NCI-H1048 (cell line): Measurements from ENCODE around the gene TIGIT.
"Not testable (repeated sequence)": the region's sequence is repeated elsewhere in the genome, so short reads cannot be mapped to it uniquely, and the experiment has no call there.

Experiments used
- DNase-seq: peaks from one replicate; lab custom pipeline; 2025; lab: John Stamatoyannopoulos, UW

The TIGIT gene

GRCh38 chr3:114293838-114294535 is at the start of gene TIGIT:
TSS of gene TIGIT (plus strand) at chr3:114294028. CDS start at chr3:114294062, 34 bp downstream.
- no peak for DNase-seq

GRCh38 chr3:114252954-114253353 is 40.9 kb upstream of the TIGIT start:
- no peak for DNase-seq

- no peak for DNase-seq
These were observed 40.3 kb upstream of the TIGIT start for GRCh38 chr3:114253505-114253904.

GRCh38 chr3:114259566-114259965 is 34.3 kb upstream of the TIGIT start:
- DNase-seq, result no peak

GRCh38 chr3:114260152-114260551 is 33.7 kb upstream of the TIGIT start:
- no peak for DNase-seq

GRCh38 chr3:114270019-114270418 is 23.8 kb upstream of the TIGIT start:
- DNase-seq, result no peak

- DNase-seq, result no peak
These were observed 21.6 kb upstream of the TIGIT start for GRCh38 chr3:114272271-114272670.

GRCh38 chr3:114274929-114275328 is 18.9 kb upstream of the TIGIT start:
- no peak for DNase-seq

DNA sequence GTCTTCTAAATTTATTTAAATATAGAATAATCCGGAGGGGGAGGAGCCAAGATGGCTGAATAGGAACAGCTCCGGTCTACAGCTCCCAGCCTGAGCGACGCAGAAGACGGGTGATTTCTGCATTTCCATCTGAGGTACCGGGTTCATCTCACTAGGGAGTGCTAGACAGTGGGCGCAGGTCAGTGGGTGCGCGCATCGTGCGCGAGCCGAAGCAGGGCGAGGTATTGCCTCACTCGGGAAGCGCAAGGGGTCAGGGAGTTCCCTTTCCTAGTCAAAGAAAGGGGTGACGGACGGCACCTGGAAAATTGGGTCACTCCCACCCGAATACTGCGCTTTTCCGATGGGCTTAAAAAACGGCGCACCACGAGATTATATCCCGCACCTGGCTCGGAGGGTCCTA is 17.0 kb upstream of the TIGIT start:
- not testable (repeated sequence) for DNase-seq

GRCh38 chr3:114284644-114285043 is 9.2 kb upstream of the TIGIT start:
- no peak for DNase-seq

GRCh38 chr3:114285648-114286230 is 8.1 kb upstream of the TIGIT start:
- no peak for DNase-seq

GRCh38 chr3:114286266-114286665 is 7.6 kb upstream of the TIGIT start:
- DNase-seq, result no peak

DNA sequence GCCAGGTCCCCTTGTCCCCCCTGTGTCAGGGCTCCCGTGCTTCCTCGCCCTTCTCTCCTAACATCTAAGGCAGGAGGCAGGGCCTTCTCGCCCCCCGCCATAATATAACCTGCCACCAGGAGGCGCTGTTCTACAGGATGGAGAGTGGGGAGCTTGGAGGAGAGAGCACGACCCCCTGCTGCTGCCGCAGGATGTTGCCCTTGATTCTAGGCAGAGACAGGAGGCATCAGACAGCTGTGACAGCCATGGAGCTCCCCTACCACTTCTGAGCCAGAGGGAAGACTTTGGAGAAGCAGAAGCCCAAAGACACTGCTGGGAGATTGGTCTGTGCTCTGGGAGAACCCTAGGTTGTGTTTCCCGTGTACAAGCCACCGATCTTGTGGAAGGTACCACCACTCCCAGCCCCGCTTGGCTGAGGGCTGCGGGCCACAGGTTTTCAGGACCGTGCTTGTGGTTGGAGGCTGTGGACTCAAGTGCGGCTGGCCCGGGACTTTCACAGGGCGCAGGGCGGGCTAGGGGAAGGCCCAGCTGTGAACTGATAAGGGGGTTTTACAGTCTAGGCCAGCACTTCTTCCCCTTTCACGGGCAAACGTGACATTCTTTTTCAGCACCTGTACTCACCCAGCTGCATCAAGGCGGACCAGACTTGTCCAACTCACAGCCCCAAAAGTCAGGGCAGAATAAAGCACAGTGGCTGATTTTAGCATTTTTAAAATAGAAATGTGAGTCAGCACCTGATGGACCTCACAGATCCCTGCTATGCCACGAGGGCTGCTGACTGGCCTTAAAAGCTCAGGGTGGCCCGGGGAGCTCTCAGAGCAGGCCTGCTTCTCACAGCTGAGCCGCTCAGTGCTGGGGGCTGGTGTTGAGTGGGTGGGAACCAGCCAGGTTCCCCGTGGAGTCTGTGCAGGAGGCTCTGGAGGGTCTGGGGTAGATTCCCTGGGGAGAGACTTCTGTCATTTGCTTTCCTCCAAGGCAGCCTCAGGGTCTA is 2.6 kb upstream of the TIGIT start:
- DNase-seq, result peak; percentile 33

GRCh38 chr3:114294940-114295480 is 1.2 kb downstream of the TIGIT start:
- no peak for DNase-seq

DNA sequence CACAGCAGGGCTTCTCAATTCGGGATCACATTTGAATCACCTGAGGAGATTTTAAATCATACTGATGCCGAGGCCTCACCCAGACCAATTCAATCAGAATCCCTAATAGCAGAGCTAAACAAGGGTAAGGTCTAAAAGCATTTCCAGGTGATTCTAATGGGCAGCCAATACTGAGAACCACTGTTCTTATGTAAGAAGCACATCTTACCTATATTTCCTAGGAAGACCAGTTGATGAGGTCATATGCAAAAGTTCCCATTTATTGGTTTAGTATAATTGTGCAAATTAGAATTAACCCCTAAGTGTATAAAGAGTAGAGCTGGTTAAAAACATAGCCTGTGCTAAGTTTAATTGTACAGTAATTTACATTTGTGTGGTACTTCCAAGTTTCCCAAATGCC is 2.1 kb downstream of the TIGIT start:
- no peak for DNase-seq

DNA sequence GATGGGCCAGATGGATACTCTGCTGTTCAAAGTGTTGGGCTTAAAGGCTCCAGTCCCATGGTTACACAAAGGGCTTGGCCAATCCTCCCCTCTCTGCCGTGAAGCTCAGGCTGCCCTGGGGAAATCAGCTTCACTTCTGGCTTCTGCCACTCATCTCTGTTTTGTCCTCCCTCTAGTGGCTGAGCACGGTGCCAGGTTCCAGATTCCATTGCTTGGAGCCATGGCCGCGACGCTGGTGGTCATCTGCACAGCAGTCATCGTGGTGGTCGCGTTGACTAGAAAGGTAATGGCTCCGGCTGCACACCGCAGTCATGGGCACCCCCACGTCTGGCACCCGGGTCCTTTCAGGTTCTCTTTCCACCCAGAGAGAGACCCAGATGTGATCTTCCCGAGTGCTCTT is 5.6 kb downstream of the TIGIT start:
- DNase-seq, result no peak

DNA sequence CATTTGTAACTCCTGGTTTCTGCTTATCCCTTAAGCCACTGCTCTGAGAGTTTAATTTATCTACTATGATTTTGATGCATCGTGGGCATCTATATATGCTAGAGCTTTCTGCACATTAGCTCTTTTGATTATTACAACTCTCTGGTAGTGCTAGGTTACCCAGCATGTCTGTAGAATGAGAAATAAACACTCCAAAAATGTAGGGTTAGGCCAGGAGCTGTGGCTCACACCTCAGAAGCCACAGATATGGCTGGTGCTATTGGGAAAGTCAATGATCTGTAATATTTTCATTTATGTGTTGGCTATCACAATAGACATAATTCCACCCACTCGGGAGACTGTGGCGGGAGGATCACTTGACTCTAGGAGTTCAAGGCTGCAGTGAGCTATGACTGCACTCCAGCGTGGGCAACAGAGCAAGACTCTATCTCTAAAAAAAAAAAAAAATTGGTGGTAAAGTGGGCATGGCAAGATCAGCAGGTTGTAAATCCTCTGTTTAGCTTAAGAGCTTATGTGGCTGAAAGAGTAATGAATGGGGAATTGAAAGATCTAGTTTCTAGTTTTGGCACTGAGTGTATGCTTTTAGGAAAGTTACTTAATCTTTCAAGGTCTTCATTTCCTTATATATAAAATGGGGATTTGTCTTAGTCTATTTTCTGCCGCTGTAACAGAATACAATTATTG is 6.3 kb downstream of the TIGIT start:
- DNase-seq, result no peak

DNA sequence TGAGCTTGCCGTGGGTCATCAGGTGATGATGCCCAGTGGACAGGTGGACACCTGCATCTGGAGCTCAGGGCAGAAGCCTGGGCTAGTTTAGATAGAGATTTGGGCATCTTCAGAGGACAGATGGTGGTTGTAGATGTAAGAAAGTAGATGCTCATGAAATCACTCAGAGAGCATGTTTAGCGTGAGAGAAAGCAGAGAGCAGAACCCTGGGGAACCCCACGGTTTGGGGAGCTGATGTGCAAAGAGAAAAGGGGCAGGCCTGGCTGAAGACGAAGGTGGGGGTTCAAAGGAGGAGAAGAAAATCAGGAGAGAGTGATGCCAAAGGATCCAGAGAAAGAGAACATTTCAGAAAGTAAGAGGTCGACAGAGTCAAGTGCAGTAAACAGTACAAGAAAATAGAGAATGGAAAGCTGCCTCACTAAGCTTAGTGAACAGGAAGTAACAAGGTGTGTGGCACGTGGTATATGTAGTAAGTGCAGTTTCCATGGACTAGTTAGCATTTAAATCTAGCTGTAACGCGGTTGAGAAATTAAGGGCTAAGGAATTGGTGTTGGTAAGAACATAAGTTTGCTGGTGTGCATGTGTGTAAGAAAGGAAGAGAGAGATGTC is 13.5 kb downstream of the TIGIT start:
- DNase-seq, result no peak

- DNase-seq, result no peak
These were observed 14.0 kb downstream of the TIGIT start for GRCh38 chr3:114307832-114308231.

GRCh38 chr3:114308377-114308776 is 14.5 kb downstream of the TIGIT start:
- DNase-seq, result no peak

GRCh38 chr3:114308830-114309229 is 15.0 kb downstream of the TIGIT start:
- no peak for DNase-seq
